Stimulated activated naive CD8-positive, alpha-beta T cell treated with anti-CD3 and anti-CD28 coated beads, Interleukin-15, amount 100 ng/mL, for 72 hours (primary cell): ENCODE data around the gene SLC40A1.

Source experiments
- ATAC-seq: fragments of 150-1000 bp; cut with Tn5 transposase; 2 replicates; pipeline ENCODE4 v1.10.0; 2021; ENCODE audit warnings: mild to moderate bottlenecking, moderate library complexity
- DNase-seq, 2 donors: peaks; one replicate each; pipeline ENCODE4 v3.0.0; 2021 to 2022
- H3K27ac Mint-ChIP-seq, 2 donors: one replicate each; pipeline ENCODE4 v1.8.0; 2022; ENCODE audit warnings: mild to moderate bottlenecking in 2 of 2, mixed read lengths in 2 of 2, moderate library complexity in 2 of 2
- H3K27me3 Mint-ChIP-seq: one replicate; pipeline ENCODE4 v1.8.0; 2022; ENCODE audit warnings: mixed read lengths
- H3K4me1 Mint-ChIP-seq: one replicate; pipeline ENCODE4 v1.8.0; 2022; ENCODE audit warnings: mild to moderate bottlenecking, mixed read lengths
- H3K4me3 Mint-ChIP-seq, 2 donors: one replicate each; pipeline ENCODE4 v1.8.0; 2022; ENCODE audit warnings: mild to moderate bottlenecking in 2 of 2, mixed read lengths in 2 of 2, moderate library complexity in 1 of 2
- H3K9me3 Mint-ChIP-seq, 2 donors: one replicate each; pipeline ENCODE4 v1.8.0; 2022; ENCODE audit warnings: mixed read lengths in 2 of 2

SLC40A1 gene

GRCh38 chr2:189561371-189562038, 19.1 kb downstream of the SLC40A1 start:
- Mint-ChIP-seq H3K4me3 (no peak overlapping the region), H3K27me3 (no peaks in the 10 kb centered on the region), H3K9me3 (peaks cover 0 to 5% of the 10 kb centered on the region in 2 donors), H3K4me1 (peaks cover 12% of the 10 kb centered on the region), H3K27ac (no peak overlapping the region)
- DNase-seq (no peak), ATAC-seq (no peak)

- DNase-seq (no peak), ATAC-seq (no peak)
Observed at GRCh38 chr2:189560273-189560586, 20.4 kb downstream of the SLC40A1 start.

DNA sequence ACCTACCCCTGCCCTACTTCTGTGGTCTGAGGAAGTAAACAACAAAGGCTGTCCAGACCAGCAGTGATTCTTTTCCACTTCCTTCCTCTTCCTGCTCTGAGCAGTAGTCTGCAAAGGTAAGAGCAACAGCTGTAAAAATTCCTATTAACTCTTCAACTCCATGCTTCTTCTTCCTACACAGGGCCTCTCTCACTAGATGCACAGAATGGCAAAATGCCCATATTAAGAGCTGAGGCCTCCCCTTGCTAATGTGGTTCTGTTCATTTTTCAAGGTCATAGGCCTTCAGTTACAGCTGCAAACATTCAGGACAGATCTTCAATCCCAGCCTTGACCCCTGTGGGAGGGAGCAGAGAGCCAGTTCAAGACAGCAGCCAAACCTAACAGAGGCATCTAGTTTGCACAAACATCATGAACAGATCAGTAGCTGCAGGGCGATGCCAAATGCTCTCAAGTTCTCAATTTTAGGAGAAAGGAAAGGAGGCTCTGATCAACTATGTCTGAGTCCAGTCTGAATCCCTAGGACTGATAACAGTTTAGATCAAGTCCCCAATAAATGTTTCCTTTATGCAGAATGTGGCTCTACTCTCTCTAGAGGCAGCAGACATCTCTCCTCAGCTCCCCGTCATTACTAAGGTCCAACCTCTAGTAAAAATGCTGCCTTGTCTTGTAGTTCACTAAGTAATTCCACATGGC, 20.9 kb downstream of the SLC40A1 start:
- DNase-seq (no peak), ATAC-seq (no peak)
- Mint-ChIP-seq H3K27ac (peak overlapping the region in 1 of 2 donors; percentile 7), H3K27me3 (no peaks in the 10 kb centered on the region), H3K4me1 (peaks cover 7% of the 10 kb centered on the region), H3K4me3 (no peak overlapping the region), H3K9me3 (no peaks in the 10 kb centered on the region)

More at GRCh38 chr2:189560273-189560586, 20.4 kb downstream of the SLC40A1 start:
- no peak overlapping the region for H3K27ac Mint-ChIP-seq
- H3K4me3 Mint-ChIP-seq, result no peak overlapping the region
- peaks cover 7% of the 10 kb centered on the region for H3K4me1 Mint-ChIP-seq
- H3K27me3 Mint-ChIP-seq, result no peaks in the 10 kb centered on the region
- H3K9me3 Mint-ChIP-seq, result no peaks in the 10 kb centered on the region

GRCh38 chr2:189558516-189559272, 21.9 kb downstream of the SLC40A1 start:
- Mint-ChIP-seq H3K27ac (no peak overlapping the region), H3K4me3 (no peak overlapping the region), H3K9me3 (no peaks in the 10 kb centered on the region), H3K27me3 (no peaks in the 10 kb centered on the region), H3K4me1 (peaks cover 7% of the 10 kb centered on the region)
- ATAC-seq, result no peak
- DNase-seq, result no peak

- DNase-seq (no peak), ATAC-seq (no peak)
- peaks cover 7% of the 10 kb centered on the region for H3K4me1 Mint-ChIP-seq
- H3K27ac Mint-ChIP-seq, result no peak overlapping the region
- H3K27me3 Mint-ChIP-seq, result no peaks in the 10 kb centered on the region
- no peak overlapping the region for H3K4me3 Mint-ChIP-seq
- H3K9me3 Mint-ChIP-seq, result no peaks in the 10 kb centered on the region
Observed at GRCh38 chr2:189557373-189557772, 23.2 kb downstream of the SLC40A1 start.

DNA sequence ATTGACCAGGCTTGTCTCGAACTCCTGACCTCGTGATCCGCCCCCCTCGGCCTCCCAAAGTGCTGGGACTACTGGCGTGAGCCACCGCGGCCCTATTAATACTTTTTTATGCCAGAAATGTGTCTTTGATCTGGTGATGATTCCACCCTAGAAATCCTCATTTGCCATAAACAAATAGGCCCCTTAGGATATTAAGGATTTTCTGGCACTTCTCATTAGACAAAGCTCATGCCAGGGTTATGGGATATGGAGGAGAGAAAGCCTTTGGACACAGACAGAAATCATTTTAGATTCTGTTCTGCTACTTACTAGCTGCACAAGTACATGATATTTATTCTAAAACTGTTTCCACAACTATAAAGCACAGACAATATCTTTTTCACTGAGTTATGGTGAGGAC, 24.1 kb downstream of the SLC40A1 start:
- H3K9me3 Mint-ChIP-seq, result no peaks in the 10 kb centered on the region
- peaks cover 7% of the 10 kb centered on the region for H3K4me1 Mint-ChIP-seq
- no peak overlapping the region for H3K27ac Mint-ChIP-seq
- DNase-seq, result no peak
- no peak overlapping the region for H3K4me3 Mint-ChIP-seq
- no peak for ATAC-seq
- H3K27me3 Mint-ChIP-seq, result no peaks in the 10 kb centered on the region

DNA sequence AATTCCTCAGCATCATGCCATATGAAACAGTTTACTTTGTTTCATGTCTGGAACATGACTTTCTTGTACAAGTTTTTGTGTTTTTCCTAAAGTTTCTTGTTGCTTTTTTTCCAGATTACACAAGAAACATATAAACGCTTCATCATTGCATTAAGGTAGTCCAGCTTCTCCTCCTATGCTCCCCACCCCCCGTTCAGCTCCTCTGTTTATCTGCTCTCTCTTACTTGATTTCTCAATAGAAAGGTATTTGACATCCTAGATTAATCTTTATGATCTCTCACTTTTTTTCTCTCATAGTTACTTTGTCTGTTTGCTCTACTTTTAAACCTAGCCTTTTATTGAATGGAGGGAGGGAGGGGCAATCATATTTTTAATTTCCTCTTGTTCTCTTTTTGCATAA, 25.4 kb downstream of the SLC40A1 start:
- Mint-ChIP-seq H3K4me3 (no peak overlapping the region), H3K27me3 (no peaks in the 10 kb centered on the region), H3K9me3 (no peaks in the 10 kb centered on the region), H3K4me1 (peaks cover 7% of the 10 kb centered on the region), H3K27ac (no peak overlapping the region)
- no peak for DNase-seq
- ATAC-seq, result no peak

DNA sequence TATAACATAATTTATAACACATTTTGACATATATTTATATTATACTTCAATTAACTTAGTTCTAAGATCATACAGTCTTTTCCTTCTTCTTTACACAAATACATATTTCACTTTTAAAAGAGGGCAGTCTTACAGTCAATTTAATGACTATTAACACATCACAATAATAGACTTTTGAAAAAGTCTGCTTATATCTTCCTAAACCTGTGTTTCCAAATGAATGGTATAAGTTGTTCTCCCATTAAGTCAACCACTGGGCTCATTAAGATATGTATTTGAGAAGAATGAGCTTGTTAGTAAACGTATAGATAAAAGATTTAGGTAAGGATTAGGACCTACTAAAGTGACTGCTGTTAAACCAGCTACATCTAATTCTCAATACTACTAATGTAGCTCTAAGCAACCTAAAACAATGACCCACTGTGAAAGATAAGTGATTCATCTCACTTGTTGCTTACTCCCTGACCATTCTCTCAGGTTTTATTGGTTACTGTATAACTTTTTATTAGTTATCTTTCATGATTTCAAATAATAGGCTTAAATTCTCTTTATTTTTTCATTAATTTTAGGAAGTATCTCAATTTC, 27.0 kb downstream of the SLC40A1 start:
- Mint-ChIP-seq H3K27me3 (no peaks in the 10 kb centered on the region), H3K4me1 (no peaks in the 10 kb centered on the region), H3K4me3 (no peak overlapping the region), H3K9me3 (no peaks in the 10 kb centered on the region), H3K27ac (no peak overlapping the region)
- ATAC-seq (no peak), DNase-seq (no peak)

- no peaks in the 10 kb centered on the region for H3K9me3 Mint-ChIP-seq
- no peaks in the 10 kb centered on the region for H3K27me3 Mint-ChIP-seq
- no peaks in the 10 kb centered on the region for H3K4me1 Mint-ChIP-seq
- H3K4me3 Mint-ChIP-seq, result no peak overlapping the region
- DNase-seq (no peak), ATAC-seq (no peak)
- H3K27ac Mint-ChIP-seq, result no peak overlapping the region
Observed at GRCh38 chr2:189552991-189553404, 27.6 kb downstream of the SLC40A1 start.

DNA sequence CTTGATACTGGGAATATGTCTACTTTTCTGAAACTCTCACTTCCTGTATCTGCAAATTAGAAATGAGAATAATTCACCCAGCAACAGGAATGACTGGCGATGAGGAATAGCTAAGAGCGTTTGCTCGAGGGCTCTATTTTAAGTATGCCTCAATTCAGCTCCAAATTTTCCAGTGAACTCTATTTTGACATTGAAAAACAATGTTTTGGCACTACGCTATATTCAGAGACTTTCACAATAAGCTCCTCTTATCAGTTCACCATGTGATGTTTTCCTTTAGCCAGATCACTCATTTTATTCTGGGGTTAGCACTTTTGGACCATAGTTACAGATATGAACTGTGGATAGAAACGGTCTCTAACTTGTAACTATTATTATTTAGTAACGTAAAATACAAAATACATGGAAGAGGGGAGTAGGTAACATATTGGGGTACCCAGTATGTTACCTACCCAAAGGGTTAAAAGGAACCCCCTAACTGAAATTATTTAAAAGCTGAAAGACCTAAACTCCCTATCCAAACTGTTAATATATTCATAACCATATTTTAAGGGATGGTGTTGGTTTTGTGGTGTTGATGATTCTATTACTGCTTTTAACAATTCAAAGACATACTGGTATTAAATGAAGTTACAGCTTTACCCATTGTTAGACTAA, 28.1 kb downstream of the SLC40A1 start:
- Mint-ChIP-seq H3K27ac (no peak overlapping the region), H3K4me1 (no peaks in the 10 kb centered on the region), H3K9me3 (no peaks in the 10 kb centered on the region), H3K4me3 (no peak overlapping the region), H3K27me3 (no peaks in the 10 kb centered on the region)
- ATAC-seq, result no peak
- DNase-seq, result no peak

DNA sequence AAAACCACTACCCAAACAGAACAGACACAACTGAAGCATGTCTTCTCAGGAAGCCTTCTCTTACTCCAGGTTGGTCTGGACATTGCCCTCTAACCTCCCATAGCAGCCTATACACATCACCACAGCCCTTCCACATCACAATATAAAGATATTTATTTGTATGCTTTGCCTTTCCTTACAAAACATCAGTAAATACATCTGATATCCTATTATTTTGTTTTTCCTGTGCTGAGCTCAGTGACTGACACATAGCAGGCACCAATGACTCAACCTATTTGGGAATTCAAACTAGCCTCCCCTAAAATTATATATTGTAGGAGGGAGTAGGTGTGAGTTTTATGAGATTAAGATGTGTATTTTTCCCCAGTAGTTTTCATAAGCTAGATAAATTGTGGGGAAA, 28.8 kb downstream of the SLC40A1 start:
- Mint-ChIP-seq H3K27me3 (no peaks in the 10 kb centered on the region), H3K4me1 (no peaks in the 10 kb centered on the region), H3K4me3 (no peak overlapping the region), H3K9me3 (no peaks in the 10 kb centered on the region), H3K27ac (no peak overlapping the region)
- no peak for ATAC-seq
- no peak for DNase-seq

DNA sequence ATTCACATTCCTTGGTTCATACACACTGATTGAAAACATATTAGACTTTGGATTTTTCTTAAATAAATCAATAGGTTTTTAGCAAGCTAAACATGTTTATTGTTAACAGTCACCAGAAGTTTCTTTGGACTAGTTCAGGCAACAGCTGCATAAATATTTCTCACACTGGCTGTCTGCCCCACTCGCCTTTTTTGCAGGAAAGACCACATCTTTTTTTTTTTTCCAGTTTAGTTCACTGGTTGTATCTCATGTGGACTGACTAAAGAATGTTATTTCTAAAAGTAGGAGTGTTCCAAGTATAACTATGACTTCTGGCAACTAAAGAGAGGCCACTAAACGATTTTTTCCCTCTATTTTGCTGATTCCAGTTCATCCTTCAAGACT, 31.1 kb downstream of the SLC40A1 start:
- Mint-ChIP-seq H3K4me3 (no peak overlapping the region), H3K4me1 (no peaks in the 10 kb centered on the region), H3K27ac (no peak overlapping the region), H3K27me3 (no peaks in the 10 kb centered on the region), H3K9me3 (no peaks in the 10 kb centered on the region)
- ATAC-seq, result no peak
- DNase-seq, result no peak

DNA sequence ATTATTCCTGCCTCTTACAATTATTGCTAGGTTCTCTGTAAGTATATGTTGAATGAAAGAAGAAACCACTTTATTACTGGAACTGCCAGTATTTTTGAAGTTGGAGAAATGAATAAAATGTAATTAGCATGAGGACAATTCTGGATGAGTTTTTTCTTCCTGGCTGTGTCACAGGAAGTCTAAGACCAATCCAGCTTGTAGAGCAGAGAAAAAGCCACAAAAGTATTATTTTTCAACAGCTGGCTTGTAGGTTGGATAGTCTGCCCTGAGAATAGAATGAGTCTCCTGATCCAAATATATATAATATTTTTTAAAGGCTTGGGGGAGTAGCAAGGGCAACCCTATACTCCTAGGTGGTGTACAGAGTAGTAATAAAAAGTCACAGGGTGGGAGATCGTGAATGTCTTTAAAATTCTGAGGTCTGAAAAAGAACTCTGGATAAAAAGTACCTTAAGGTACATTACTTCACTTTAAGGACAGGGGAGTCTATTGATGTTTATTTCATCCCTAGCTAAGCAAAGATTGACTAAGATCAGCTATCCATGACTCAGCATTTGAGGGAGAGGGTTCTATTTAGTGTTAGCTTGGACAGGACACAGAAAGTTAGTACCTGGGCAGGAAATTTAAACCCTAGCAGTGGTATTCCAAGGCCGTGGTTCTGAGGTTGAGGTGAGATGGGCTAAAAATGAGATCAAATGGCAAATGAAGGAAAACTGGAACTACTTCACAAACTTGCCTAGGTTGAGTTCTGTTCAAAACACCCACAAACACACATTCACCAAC, 31.7 kb downstream of the SLC40A1 start:
- no peak for ATAC-seq
- H3K27me3 Mint-ChIP-seq, result no peaks in the 10 kb centered on the region
- no peak overlapping the region for H3K4me3 Mint-ChIP-seq
- no peaks in the 10 kb centered on the region for H3K4me1 Mint-ChIP-seq
- no peaks in the 10 kb centered on the region for H3K9me3 Mint-ChIP-seq
- no peak overlapping the region for H3K27ac Mint-ChIP-seq
- DNase-seq, result no peak

- DNase-seq, result no peak
- Mint-ChIP-seq H3K27ac (no peak overlapping the region), H3K9me3 (no peaks in the 10 kb centered on the region), H3K4me1 (no peaks in the 10 kb centered on the region), H3K27me3 (no peaks in the 10 kb centered on the region), H3K4me3 (no peak overlapping the region)
- ATAC-seq, result no peak
Observed at GRCh38 chr2:189545418-189545817, 35.2 kb downstream of the SLC40A1 start.
